Measurements from ENCODE around the gene FREM1.
A peak's percentile ranks its signal among the peaks of the same experiment; 100 is the strongest.

The FREM1 gene

GRCh38 chr9:14907360-14907685 is 2.9 kb downstream of the FREM1 start:
- Histone ChIP-seq H3K18ac (ENCODE audit: low read length) (no peak overlapping the region), H3K14ac (ENCODE audit: low read length) (no peak overlapping the region), H2BK5ac (ENCODE audit: low read length) (no peak overlapping the region), H4K8ac (ENCODE audit: low read depth, low read length) (no peak overlapping the region), H3K27me3 (ENCODE audit: control insufficient read depth in 3 of 3, insufficient read depth in 3 of 3, low read depth in 1 of 3, low read length in 3 of 3) (peaks cover 0 to 3% (median 0%) of the 10 kb centered on the region in 3 experiments), H3K4me3 (ENCODE audit: low read length in 2 of 2) (peak overlapping the region in 1 of 2 donors; percentile 57), H3K79me1 (ENCODE audit: low read depth, low read length) (no peaks in the 10 kb centered on the region), H2BK120ac (ENCODE audit: low read depth, low read length) (no peak overlapping the region), H3K27ac (replicated peaks; ENCODE audit: low read length) (no peak overlapping the region), H3K36me3 (replicated peaks in 1 of 2; ENCODE audit: control insufficient read depth in 2 of 2, insufficient read depth in 2 of 2, low read length in 2 of 2) (peaks cover 0 to 15% of the 10 kb centered on the region in 2 donors), H2AK5ac (ENCODE audit: low read depth, low read length) (no peak overlapping the region), H4K91ac (ENCODE audit: low read depth, low read length, poor library complexity) (no peak overlapping the region), H3K4me1 (ENCODE audit: control insufficient read depth in 2 of 2, insufficient read depth in 1 of 2, low read depth in 1 of 2, low read length in 2 of 2) (peaks cover 10 to 27% of the 10 kb centered on the region in 2 donors), H2AFZ (ENCODE audit: low read length) (no peak overlapping the region), H3K4me2 (ENCODE audit: insufficient read depth, low read length, poor library complexity, severe bottlenecking) (no peak overlapping the region), H3K23ac (ENCODE audit: low read depth, low read length, poor library complexity) (no peak overlapping the region), H3K9ac (ENCODE audit: low read depth, low read length, poor library complexity) (no peak overlapping the region), H3K9me3 (replicated peaks in 1 of 2; ENCODE audit: control insufficient read depth in 2 of 2, insufficient read depth in 1 of 2, low read depth in 1 of 2, low read length in 2 of 2) (peaks cover 0 to 8% of the 10 kb centered on the region in 2 donors), H2BK15ac (ENCODE audit: low read length) (no peak overlapping the region), H2BK12ac (ENCODE audit: low read length) (no peak overlapping the region), H3K4ac (ENCODE audit: low read length) (no peak overlapping the region)
- WGBS, 2 donors (ENCODE audit: extremely low coverage in 2 of 2, insufficient read length in 2 of 2, insufficient replicate concordance in 1 of 2): no CpG with 5 or more reads among the region's 5 CpGs
- DNase-seq (ENCODE audit: low spot score): peak; percentile 55

GRCh38 chr9:14906644-14907359 is 3.4 kb downstream of the FREM1 start:
- H3K27ac ChIP-seq (replicated peaks; ENCODE audit: low read length): no peak overlapping the region
- DNase-seq (ENCODE audit: low spot score): no peak
- peak overlapping the region in 1 of 2 donors; percentile 57 for H3K4me3 ChIP-seq (ENCODE audit: low read length in 2 of 2)

DNA sequence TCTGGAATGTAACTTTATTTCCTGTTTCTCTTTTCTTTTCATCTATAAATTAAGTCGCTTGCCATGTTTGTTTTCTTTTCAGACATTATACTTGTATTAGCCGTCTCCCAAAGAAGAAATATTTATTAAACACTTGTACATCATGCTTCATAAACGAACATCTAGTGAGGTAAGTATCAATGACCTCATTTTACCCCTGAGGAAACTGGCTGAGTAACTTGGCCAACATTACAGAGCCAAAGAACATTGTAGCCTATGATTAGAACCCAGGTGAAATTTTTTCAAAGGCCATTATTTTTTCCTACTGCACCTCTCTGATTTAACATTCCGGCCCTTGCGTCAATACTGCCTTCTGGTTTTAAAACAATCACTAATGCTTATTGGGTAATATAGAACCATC is 4.2 kb downstream of the FREM1 start:
- H4K91ac ChIP-seq (ENCODE audit: low read depth, low read length, poor library complexity): no peak overlapping the region
- WGBS, 2 donors (ENCODE audit: extremely low coverage in 2 of 2, insufficient read length in 2 of 2, insufficient replicate concordance in 1 of 2): no CpG with 5 or more reads among the region's 5 CpGs
- H3K27me3 ChIP-seq (ENCODE audit: control insufficient read depth in 3 of 3, insufficient read depth in 3 of 3, low read depth in 1 of 3, low read length in 3 of 3): peaks cover 0 to 3% (median 0%) of the 10 kb centered on the region in 3 experiments
- no peak overlapping the region for H3K18ac ChIP-seq (ENCODE audit: low read length)
- no peak overlapping the region for H3K27ac ChIP-seq (replicated peaks; ENCODE audit: low read length)
- no peak overlapping the region for H3K4me3 ChIP-seq (ENCODE audit: low read length in 2 of 2)
- no peak overlapping the region for H2AK5ac ChIP-seq (ENCODE audit: low read depth, low read length)
- peaks cover 0 to 8% of the 10 kb centered on the region in 2 donors for H3K9me3 ChIP-seq (replicated peaks in 1 of 2; ENCODE audit: control insufficient read depth in 2 of 2, insufficient read depth in 1 of 2, low read depth in 1 of 2, low read length in 2 of 2)
- H3K4ac ChIP-seq (ENCODE audit: low read length): no peak overlapping the region
- H3K23ac ChIP-seq (ENCODE audit: low read depth, low read length, poor library complexity): no peak overlapping the region
- H2AFZ ChIP-seq (ENCODE audit: low read length): no peak overlapping the region
- no peak overlapping the region for H3K14ac ChIP-seq (ENCODE audit: low read length)
- H3K79me1 ChIP-seq (ENCODE audit: low read depth, low read length): no peaks in the 10 kb centered on the region
- no peak overlapping the region for H2BK15ac ChIP-seq (ENCODE audit: low read length)
- peaks cover 10 to 30% of the 10 kb centered on the region in 2 donors for H3K4me1 ChIP-seq (ENCODE audit: control insufficient read depth in 2 of 2, insufficient read depth in 1 of 2, low read depth in 1 of 2, low read length in 2 of 2)
- no peak overlapping the region for H2BK120ac ChIP-seq (ENCODE audit: low read depth, low read length)
- H4K8ac ChIP-seq (ENCODE audit: low read depth, low read length): no peak overlapping the region
- no peak overlapping the region for H2BK12ac ChIP-seq (ENCODE audit: low read length)
- no peak overlapping the region for H2BK5ac ChIP-seq (ENCODE audit: low read length)
- no peak for DNase-seq (ENCODE audit: low spot score)
- no peak overlapping the region for H3K9ac ChIP-seq (ENCODE audit: low read depth, low read length, poor library complexity)
- H3K36me3 ChIP-seq (replicated peaks in 1 of 2; ENCODE audit: control insufficient read depth in 2 of 2, insufficient read depth in 2 of 2, low read length in 2 of 2): peaks cover 0 to 15% of the 10 kb centered on the region in 2 donors
- no peak overlapping the region for H3K4me2 ChIP-seq (ENCODE audit: insufficient read depth, low read length, poor library complexity, severe bottlenecking)

More at GRCh38 chr9:14906644-14907359, 3.4 kb downstream of the FREM1 start:
- Histone ChIP-seq H3K18ac (ENCODE audit: low read length) (no peak overlapping the region), H3K36me3 (replicated peaks in 1 of 2; ENCODE audit: control insufficient read depth in 2 of 2, insufficient read depth in 2 of 2, low read length in 2 of 2) (peaks cover 0 to 15% of the 10 kb centered on the region in 2 donors), H4K8ac (ENCODE audit: low read depth, low read length) (no peak overlapping the region), H3K9me3 (replicated peaks in 1 of 2; ENCODE audit: control insufficient read depth in 2 of 2, insufficient read depth in 1 of 2, low read depth in 1 of 2, low read length in 2 of 2) (peaks cover 0 to 8% of the 10 kb centered on the region in 2 donors), H3K9ac (ENCODE audit: low read depth, low read length, poor library complexity) (no peak overlapping the region), H3K27me3 (ENCODE audit: control insufficient read depth in 3 of 3, insufficient read depth in 3 of 3, low read depth in 1 of 3, low read length in 3 of 3) (peaks cover 0 to 3% (median 0%) of the 10 kb centered on the region in 3 experiments), H4K91ac (ENCODE audit: low read depth, low read length, poor library complexity) (no peak overlapping the region), H2BK12ac (ENCODE audit: low read length) (no peak overlapping the region), H2AK5ac (ENCODE audit: low read depth, low read length) (no peak overlapping the region), H3K23ac (ENCODE audit: low read depth, low read length, poor library complexity) (no peak overlapping the region), H2BK15ac (ENCODE audit: low read length) (no peak overlapping the region), H3K4me2 (ENCODE audit: insufficient read depth, low read length, poor library complexity, severe bottlenecking) (no peak overlapping the region), H3K4ac (ENCODE audit: low read length) (no peak overlapping the region), H2AFZ (ENCODE audit: low read length) (no peak overlapping the region), H3K14ac (ENCODE audit: low read length) (no peak overlapping the region), H2BK5ac (ENCODE audit: low read length) (no peak overlapping the region), H3K79me1 (ENCODE audit: low read depth, low read length) (no peaks in the 10 kb centered on the region), H3K4me1 (ENCODE audit: control insufficient read depth in 2 of 2, insufficient read depth in 1 of 2, low read depth in 1 of 2, low read length in 2 of 2) (peaks cover 10 to 30% of the 10 kb centered on the region in 2 donors), H2BK120ac (ENCODE audit: low read depth, low read length) (no peak overlapping the region)
- no CpG with 5 or more reads among the region's 2 CpGs for WGBS, 2 donors (ENCODE audit: extremely low coverage in 2 of 2, insufficient read length in 2 of 2, insufficient replicate concordance in 1 of 2)

DNA sequence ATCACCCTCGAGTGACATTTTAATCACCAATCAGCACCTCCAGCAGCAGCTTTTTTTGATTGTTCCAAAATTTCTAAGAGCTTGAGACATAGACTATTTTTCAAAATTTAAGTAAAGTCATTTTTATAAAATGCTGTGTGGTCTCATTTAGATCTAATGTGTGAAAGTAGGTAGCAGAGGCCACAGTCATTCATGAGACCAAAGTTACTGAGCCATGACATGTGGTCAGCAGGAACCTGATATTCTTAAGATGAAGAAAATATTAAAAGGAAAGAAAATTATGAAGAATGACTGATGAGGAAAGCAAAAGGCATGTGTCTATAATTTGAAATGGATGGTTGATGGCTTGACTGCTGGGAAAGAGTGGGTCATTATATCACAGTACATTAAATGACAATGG is 7.2 kb downstream of the FREM1 start:
- H4K8ac ChIP-seq (ENCODE audit: low read depth, low read length): no peak overlapping the region
- no peaks in the 10 kb centered on the region for H3K79me1 ChIP-seq (ENCODE audit: low read depth, low read length)
- no peak overlapping the region for H2BK5ac ChIP-seq (ENCODE audit: low read length)
- no peak overlapping the region for H2AFZ ChIP-seq (ENCODE audit: low read length)
- no peak overlapping the region for H3K18ac ChIP-seq (ENCODE audit: low read length)
- H2BK12ac ChIP-seq (ENCODE audit: low read length): no peak overlapping the region
- H3K4me2 ChIP-seq (ENCODE audit: insufficient read depth, low read length, poor library complexity, severe bottlenecking): no peak overlapping the region
- H3K27ac ChIP-seq (replicated peaks; ENCODE audit: low read length): no peak overlapping the region
- H3K27me3 ChIP-seq (ENCODE audit: control insufficient read depth in 3 of 3, insufficient read depth in 3 of 3, low read depth in 1 of 3, low read length in 3 of 3): peaks cover 0 to 1% (median 0%) of the 10 kb centered on the region in 3 experiments
- H3K4me1 ChIP-seq (ENCODE audit: control insufficient read depth in 2 of 2, insufficient read depth in 1 of 2, low read depth in 1 of 2, low read length in 2 of 2): peaks cover 2 to 21% of the 10 kb centered on the region in 2 donors
- no peak overlapping the region for H3K4me3 ChIP-seq (ENCODE audit: low read length in 2 of 2)
- H3K9ac ChIP-seq (ENCODE audit: low read depth, low read length, poor library complexity): no peak overlapping the region
- peaks cover 0 to 34% of the 10 kb centered on the region in 2 donors for H3K36me3 ChIP-seq (replicated peaks in 1 of 2; ENCODE audit: control insufficient read depth in 2 of 2, insufficient read depth in 2 of 2, low read length in 2 of 2)
- no peak overlapping the region for H2BK120ac ChIP-seq (ENCODE audit: low read depth, low read length)
- no CpG with 5 or more reads among the region's 1 CpG for WGBS, 2 donors (ENCODE audit: extremely low coverage in 2 of 2, insufficient read length in 2 of 2, insufficient replicate concordance in 1 of 2)
- no peak overlapping the region for H3K14ac ChIP-seq (ENCODE audit: low read length)
- peaks cover 0 to 8% of the 10 kb centered on the region in 2 donors for H3K9me3 ChIP-seq (replicated peaks in 1 of 2; ENCODE audit: control insufficient read depth in 2 of 2, insufficient read depth in 1 of 2, low read depth in 1 of 2, low read length in 2 of 2)
- no peak for DNase-seq (ENCODE audit: low spot score)
- no peak overlapping the region for H3K4ac ChIP-seq (ENCODE audit: low read length)
- H2AK5ac ChIP-seq (ENCODE audit: low read depth, low read length): no peak overlapping the region
- no peak overlapping the region for H4K91ac ChIP-seq (ENCODE audit: low read depth, low read length, poor library complexity)
- no peak overlapping the region for H2BK15ac ChIP-seq (ENCODE audit: low read length)
- no peak overlapping the region for H3K23ac ChIP-seq (ENCODE audit: low read depth, low read length, poor library complexity)

All from neuronal stem cell (in vitro differentiated cells).